GM18505 (cell line): Measurements from ENCODE around the gene CRYGD.
"Not testable (repeated sequence)": the region's sequence is repeated elsewhere in the genome, so short reads cannot be mapped to it uniquely, and the experiment has no call there.

Source experiments
- ATAC-seq: cut with Tn5 transposase; IDR thresholded peaks from one replicate; pipeline ENCODE4 v1.9.1; 2021; ENCODE audit not compliant: unreplicated experiment
- POLR2A ChIP-seq: IDR thresholded peaks from 4 replicates; pipeline ENCODE4 v1.6.1; 2011; ENCODE audit warnings: borderline replicate concordance; ENCODE audit not compliant: insufficient read depth, insufficient read length; ENCODE audit errors: extremely low read depth

The CRYGD gene

DNA sequence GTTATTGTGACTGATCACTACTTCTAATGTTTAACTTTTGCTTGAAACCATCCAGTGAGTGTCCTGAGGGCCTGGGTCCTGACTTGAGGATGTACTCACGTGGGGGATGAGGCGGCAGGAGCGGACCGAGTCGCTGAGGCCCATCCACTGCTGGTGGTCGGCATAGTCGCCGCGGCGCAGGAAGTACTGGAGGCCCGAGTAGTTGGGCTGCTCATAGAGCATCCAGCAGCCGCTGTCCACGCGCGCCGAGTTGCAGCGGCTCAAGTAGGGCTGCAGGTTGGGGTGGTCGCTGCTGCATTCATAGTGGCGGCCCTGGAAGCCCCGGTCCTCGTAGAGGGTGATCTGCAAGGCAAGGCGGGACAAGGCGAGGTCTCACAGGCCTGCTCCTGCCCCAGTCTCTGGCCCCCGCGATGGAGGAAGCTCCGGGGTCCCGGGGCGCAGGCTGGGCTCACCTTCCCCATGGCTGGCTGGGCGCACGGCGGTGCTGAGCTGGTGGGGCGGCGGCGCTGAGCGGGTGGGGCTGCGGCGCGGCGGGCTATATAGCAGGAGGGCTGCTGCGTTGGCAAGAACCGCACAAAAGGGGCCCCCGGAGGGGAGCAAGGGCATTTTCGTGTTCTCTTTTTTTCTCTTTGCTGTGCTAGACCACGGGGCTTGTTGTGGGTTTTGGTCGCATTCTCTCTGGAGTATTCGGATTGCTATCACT is at the start of gene CRYGD:
Gene CRYGD (minus strand): TSS at position 512 of the 703 bp plus-strand sequence. CDS start 51 bp downstream, at position 461.
- ATAC-seq, result not testable (repeated sequence)

DNA sequence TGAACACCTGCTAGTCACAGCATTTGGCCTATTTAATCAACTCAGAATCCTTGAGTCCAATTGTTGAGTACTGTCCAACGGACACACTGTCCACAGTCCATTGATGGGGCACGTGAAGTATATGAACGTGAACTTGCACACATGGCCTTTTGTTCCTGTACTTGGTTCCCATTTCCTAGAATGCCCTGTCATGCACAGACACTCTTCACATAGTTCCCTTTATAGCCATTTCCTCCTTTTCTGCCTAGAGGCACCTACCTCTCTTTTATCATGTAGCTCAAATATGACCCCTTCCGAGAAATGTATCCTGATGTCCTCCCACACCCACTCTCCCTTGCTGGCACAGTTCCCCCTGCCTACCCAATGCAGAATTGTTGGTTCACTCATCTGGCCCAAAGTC is 47.8 kb upstream of the CRYGD start:
- ATAC-seq, result no peak
- no peak for TF ChIP-seq POLR2A

DNA sequence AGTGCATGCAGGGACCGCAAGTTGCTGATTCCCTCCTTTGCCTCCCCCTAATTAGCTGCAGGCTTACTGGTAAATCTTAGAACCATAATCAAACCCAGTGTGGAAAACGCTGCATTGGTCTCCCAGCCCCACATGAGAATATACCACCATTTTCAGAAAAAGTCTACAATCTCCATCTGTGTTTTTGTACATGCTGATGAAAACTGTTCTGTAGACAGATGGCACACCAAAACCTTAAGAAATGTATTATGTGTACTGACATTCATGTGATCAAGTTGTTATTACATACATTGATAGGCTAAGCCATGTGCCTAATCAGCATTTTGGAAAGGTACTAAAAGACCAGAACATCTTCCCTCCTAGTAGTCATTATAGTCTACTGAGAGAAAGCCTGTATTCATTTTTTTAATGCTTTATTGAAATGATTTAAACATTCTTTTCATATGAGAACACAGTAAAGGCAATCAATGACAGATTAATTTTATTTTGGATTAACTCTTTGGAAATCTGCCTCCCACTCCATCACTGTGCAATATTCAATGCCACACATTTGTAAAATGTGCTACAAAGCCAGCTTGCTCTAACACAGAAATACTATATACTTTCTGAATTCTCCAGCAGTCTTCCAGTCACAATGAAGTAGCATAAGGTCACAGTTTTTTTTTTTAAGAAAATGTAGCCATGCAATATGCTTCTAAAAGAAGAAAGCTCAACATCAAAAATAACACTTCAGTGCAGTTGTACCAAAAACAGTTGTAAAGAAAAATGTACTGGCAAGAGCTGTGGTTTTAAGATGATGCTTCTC is 40.8 kb upstream of the CRYGD start:
- no peak for TF ChIP-seq POLR2A
- no peak for ATAC-seq

DNA sequence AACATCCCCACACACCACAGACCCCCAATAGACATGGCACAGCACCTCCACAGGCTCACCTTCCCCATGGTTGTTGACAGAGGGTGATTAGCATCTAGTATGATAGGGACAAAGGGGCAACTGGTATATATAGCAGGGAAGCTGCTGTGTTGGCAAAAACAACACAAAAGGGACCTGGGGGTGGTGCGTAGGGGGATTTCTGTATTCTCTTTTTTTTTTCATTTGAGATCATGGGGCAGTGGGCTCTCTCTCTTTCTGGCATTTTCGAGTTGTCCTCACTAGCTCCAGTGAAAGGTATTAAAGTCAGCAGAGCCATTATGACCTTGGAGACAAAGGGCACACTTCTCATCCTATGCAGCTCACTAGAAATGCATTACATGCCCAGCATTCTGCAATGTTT is 39.2 kb upstream of the CRYGD start, which contains the start of gene CRYGA:
Gene CRYGA (minus strand): TSS at position 101 of the 400 bp plus-strand sequence. CDS start 33 bp downstream, at position 68.
- TF ChIP-seq POLR2A, result no peak
- ATAC-seq, result no peak

DNA sequence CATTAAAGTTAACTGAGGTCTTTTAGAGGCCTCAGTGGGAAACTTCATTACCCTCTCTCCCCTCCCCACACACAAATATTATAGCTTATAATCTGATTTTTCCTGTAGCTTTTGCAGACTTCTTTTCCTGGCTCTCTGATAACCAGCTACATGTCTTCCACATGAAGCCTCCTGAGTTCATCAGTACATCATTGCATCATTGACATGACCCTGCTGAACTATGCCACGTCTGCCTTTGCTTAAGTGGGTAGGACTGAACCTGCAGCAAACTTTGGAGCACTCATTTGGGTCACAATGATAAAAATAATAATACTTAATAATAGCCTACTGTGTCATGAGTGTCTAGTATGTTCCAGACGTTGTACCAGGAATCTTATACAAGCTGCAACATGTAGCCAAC is 32.1 kb upstream of the CRYGD start:
- no peak for TF ChIP-seq POLR2A
- no peak for ATAC-seq

DNA sequence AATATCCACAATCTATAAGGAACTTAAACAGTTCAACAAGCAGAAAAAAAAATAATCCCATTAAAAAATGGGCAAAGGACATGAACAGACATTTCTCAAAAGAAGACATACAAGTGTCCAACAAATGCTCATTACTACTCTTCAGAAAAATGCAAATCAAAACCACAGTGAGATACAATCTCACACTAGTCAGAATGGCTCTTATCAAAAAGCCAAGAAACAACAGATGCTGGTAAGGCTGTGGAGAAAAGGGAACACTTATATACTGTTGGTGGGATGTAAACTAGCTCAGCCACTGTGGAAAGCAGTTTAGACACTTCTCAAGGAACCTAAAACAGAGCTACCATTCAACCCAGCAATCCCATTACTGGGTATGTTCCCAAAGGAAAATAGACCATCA is 28.8 kb upstream of the CRYGD start:
- ATAC-seq, result no peak
- no peak for TF ChIP-seq POLR2A

DNA sequence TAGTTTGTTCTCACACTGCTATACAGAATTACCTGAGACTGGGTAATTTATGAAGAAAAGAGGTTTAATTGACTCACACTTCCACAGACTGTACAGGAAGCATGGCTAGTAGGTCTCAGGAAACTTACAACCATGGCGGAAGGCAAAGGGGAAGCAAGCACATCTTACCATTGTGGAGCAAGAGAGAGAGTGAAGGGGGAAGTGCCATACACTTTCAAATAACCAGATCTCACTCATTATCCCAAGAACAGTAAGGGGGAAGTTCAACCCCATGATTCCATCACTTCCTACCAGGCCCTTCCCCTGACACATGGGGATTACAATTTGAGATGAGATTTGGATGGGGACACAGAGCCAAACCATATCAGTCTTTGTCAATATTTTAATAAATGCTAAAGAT is 26.6 kb upstream of the CRYGD start:
- no peak for TF ChIP-seq POLR2A
- no peak for ATAC-seq

DNA sequence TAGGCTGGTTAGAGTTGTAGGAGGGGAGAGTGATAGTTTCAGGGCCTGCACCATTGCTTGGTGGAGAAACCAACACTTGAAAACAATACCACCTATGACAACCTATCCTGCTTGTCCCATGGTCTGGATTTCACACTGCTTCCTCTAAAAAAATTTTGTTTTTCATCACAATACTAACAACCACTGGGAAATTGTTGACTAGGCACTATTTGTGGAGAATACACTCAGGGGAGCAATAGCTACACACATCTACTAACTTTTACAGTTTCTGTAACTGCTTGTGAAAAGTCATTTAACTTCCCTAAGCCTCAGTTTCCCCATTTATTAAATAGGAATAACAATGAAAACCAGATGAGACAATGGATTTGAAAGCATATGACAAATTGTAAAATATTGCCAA is 25.8 kb upstream of the CRYGD start:
- no peak for TF ChIP-seq POLR2A
- no peak for ATAC-seq

DNA sequence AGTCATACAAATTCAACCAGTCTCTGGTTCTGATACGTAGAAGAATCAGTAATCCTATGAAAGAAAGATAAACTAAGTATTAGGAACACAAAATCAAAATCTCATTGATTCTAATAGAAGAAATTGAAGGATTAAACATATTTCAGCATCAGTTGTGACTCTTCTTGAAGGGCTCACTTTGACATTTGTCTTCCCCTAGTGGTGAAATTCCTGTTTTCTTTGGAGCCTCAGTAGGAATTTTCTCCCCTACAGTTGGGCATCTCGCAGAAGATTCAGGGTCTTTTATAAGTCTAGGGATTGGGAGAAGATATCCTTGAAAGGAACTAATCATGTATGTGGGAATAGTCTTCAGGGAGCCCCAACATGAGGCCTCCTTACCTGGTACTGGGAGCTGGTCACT is 24.5 kb upstream of the CRYGD start:
- no peak for TF ChIP-seq POLR2A
- no peak for ATAC-seq

DNA sequence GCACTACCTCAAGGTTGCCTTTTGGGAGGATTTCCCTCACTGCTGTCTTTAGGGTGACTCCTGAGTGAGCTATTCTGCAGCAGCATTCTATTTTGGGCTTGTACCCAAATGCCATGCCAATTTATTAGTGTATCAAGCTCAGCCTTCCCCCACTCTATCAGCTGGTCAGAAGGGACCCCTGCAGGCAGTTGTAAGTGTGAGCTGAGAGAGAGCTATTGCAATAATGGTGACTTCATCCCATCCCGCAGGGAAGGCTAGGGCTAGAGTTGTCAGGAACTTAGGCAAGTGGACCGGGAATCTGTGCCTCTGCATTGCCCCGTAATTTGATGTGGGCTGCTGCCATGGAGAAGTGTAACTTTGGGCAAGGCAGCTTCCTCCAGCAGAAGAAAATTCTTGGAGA is 23.4 kb upstream of the CRYGD start:
- no peak for TF ChIP-seq POLR2A
- no peak for ATAC-seq

DNA sequence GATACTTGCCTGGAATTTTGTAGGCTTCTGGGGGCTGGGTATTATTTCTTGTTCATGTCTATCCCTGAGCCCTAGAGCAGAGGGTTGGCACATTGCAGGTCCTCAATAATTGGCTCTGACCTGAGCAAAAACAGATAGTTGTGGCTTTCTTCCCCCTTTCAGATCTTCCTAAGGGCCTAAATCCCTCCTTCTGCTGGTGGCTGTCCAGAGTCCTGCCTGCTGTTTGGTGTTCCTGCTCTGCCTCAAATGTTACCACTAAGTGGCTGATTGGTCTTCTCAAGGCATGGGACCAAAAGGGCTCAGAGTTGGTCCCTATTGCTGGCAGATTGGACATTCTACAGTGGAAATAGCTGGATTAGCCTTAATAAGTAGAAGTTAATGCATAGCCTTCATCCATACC is 22.7 kb upstream of the CRYGD start:
- ATAC-seq, result no peak
- TF ChIP-seq POLR2A, result no peak

DNA sequence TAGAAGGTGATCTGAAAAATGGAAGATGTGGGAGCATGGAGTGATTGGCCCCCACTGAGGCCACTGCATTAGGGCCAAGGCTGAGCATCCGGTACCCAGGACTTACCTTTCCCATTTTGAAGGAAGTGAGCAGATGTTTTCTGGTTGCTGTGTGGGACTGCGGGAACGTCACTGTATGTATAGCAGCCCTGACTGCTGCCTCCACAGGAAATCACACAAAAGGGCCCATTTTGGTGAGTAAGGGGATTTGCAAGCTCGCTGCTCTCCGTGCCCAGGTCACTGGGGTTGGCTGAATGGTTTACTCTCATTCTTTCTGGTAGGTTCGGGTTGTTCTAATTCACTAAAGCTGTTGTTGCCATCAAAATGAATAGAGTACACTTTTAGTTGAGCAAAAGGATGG is 21.7 kb upstream of the CRYGD start, which contains the start of gene CRYGB:
Gene CRYGB (minus strand): TSS at position 153 of the 400 bp plus-strand sequence. CDS start 38 bp downstream, at position 115.
- TF ChIP-seq POLR2A, result no peak
- ATAC-seq, result no peak

DNA sequence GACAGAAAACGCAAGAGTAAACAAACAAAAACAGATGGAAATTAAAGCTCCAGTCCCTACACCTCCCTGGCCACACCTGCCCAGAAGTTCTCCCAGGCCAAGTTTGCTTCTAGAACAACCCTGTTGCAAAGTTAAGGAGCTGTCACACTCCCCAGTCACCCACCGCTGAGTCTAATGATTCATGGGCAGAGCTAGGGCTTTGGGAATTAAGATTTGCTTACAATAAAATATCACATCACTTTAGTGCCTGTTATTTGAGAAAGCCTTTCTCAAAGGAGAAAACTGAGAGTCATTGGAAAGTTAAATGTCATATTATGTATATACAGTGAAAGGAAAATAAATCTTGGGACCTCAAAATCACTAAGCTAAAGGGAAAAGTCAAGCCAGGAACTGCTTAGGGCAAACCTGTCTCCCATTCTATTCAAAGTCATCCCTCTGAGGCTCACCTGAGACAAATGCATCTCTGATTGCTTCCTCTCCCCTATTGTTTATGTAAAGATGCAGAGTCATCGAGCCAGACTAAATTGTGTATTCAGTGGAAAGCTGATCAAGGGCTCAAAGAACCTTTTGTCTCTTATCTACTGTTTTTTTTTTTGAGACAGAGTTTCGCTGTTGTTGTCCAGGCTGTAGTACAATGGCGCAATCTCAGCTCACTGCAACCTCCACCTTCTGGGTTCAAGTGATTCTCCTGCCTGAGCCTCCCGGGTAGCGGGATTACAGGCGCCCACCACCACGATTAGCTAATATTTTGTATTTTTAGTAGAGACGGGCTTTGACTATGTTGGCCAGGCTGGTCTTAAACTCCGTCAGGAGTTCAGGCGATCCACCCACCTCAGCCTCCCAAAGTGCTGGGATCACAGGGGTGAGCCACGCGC is 18.8 kb upstream of the CRYGD start:
- TF ChIP-seq POLR2A, result no peak
- ATAC-seq, result no peak
